MV-4-11 (cell line): ENCODE measurements around the gene TUBGCP4.
"Not testable (repeated sequence)": the region's sequence is repeated elsewhere in the genome, so short reads cannot be mapped to it uniquely, and the experiment has no call there.

Experiments used
- DNase-seq: peaks from one replicate; lab custom pipeline; 2025; lab: John Stamatoyannopoulos, UW

Gene TUBGCP4, protein sequence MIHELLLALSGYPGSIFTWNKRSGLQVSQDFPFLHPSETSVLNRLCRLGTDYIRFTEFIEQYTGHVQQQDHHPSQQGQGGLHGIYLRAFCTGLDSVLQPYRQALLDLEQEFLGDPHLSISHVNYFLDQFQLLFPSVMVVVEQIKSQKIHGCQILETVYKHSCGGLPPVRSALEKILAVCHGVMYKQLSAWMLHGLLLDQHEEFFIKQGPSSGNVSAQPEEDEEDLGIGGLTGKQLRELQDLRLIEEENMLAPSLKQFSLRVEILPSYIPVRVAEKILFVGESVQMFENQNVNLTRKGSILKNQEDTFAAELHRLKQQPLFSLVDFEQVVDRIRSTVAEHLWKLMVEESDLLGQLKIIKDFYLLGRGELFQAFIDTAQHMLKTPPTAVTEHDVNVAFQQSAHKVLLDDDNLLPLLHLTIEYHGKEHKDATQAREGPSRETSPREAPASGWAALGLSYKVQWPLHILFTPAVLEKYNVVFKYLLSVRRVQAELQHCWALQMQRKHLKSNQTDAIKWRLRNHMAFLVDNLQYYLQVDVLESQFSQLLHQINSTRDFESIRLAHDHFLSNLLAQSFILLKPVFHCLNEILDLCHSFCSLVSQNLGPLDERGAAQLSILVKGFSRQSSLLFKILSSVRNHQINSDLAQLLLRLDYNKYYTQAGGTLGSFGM

DNA sequence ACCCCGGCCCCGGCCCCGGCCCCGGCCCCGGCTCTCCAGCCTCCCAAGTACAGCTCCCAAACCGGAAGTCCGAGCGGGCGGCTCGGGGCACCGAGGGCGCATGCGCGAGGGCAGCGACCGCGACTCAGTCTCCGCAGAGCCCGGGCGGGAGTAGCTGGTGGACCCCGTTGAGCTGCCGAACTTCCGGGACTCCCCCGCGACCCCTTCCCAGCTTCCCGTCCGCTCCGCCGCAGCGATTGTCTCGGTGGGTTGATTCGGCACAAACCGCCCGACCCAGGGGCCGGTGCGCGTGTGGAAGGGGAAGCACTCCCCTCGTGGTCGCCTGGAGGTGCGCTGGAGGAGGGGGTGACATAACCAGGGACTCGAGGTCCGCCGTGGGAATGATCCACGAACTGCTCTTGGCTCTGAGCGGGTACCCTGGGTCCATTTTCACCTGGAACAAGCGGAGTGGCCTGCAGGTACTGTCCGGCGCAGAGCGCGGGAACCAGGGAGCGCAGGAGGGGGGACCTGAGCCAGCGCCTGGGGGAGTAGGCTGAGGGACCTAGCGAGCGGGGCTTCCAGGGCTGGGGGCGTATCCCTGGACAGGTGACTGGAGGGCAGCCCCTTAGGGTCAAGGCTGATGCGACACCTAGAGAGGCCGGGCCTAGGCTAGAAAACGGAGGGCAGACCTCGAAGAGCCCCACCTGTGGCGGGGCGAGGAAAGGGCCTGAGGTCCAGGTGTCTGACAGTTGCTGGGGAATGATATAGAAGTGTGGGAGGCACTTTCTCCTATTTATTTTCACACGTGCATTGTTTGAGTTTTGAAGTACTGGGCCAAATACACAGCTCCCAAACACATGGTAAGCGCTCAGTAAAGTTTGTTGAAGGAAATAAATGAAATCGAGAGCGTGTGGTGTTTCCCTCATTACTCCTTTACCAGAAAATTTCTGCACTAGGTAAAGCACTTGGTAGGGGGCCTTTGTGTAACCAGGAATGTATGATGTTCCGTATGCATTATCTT is at the start of gene TUBGCP4, which contains the start of gene ZSCAN29:
Gene TUBGCP4 (plus strand): TSS at position 127 of the 1,000 bp plus-strand sequence. CDS start 254 bp downstream, at position 381.
Gene ZSCAN29 (minus strand): TSS at position 69 of the 1,000 bp plus-strand sequence. CDS start 1,130 bp downstream, outside the sequence.
- peak; percentile 74 for DNase-seq

- peak; percentile 37 for DNase-seq
Measured at GRCh38 chr15:43325039-43325684, 45.7 kb upstream of the TUBGCP4 start.

DNA sequence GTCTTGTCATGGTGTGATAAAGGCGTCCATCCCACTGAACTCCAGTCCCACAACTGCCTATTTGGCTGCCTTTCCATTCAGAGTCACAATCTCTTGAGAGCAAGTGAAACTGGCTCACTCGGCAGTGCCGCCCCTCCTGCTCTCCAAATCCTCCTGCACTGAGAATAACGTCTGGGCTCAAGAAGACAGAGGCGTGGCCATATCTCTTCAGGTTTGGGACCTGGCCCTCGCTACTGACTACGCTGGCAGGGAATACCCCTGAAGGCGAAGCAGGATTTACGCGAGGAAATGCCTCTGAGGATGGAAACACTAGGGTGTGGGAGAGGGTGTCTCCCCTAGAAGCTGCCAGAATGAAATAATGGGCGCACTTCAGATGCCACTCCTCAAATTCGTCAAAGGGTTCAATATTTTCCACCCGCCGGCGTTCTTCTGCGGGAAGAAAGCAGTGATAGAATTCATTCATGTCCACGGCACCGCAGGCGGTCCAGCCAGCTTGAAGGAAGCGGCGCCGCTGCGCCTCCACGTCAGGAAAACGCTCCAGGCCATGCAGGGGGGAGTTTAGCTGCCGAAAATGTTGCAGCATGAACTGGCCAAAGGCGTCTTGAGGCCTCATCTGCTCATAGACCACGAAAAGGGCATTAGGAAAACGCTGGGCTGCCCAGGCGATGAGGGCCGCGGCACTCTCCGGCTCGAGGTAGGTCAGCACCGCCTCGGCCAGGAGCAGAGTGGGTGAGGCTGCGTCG is 41.5 kb upstream of the TUBGCP4 start:
- DNase-seq, result no peak

- peak; percentile 89 for DNase-seq
Measured at GRCh38 chr15:43329960-43330779, 40.7 kb upstream of the TUBGCP4 start, which contains the start of gene LCMT2. TSS of gene LCMT2 (minus strand) at chr15:43330573. CDS start at chr15:43330489, 84 bp downstream.

GRCh38 chr15:43330780-43331087 is 40.2 kb upstream of the TUBGCP4 start:
- no peak for DNase-seq

- peak; percentile 21 for DNase-seq
Measured at GRCh38 chr15:43346305-43346704, 24.6 kb upstream of the TUBGCP4 start.

GRCh38 chr15:43347114-43347513 is 23.8 kb upstream of the TUBGCP4 start:
- DNase-seq, result no peak

- no peak for DNase-seq
Measured at GRCh38 chr15:43352693-43353382, 18.1 kb upstream of the TUBGCP4 start.

- DNase-seq, result no peak
Measured at GRCh38 chr15:43360821-43361220, 10.1 kb upstream of the TUBGCP4 start.

DNA sequence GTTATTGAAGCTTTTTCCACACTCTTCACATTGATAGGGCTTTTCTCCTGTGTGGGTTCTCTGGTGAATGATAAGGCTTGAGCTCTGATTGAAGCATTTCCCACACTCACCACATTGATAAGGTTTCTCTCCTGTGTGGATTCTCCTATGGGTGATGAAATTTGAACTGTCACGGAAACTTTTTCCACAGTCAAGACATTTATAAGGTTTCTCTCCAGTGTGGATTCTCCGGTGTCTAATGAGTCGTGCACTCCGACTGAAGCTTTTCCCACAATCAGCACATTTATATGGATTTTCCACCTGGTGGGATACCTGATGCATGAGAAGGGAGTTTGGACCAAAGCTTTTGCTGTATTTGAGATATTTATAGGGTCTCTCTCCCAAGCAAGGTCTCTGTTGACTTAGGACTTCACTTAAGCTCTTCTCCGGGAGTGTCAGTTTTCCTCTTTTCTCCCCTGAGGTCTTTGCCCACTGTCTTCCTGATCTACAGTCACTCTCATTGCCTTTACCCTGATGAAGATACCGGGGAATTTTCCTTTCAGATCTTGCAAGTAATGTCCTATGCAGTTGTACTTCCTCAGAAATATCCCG is 9.5 kb upstream of the TUBGCP4 start:
- no peak for DNase-seq

DNA sequence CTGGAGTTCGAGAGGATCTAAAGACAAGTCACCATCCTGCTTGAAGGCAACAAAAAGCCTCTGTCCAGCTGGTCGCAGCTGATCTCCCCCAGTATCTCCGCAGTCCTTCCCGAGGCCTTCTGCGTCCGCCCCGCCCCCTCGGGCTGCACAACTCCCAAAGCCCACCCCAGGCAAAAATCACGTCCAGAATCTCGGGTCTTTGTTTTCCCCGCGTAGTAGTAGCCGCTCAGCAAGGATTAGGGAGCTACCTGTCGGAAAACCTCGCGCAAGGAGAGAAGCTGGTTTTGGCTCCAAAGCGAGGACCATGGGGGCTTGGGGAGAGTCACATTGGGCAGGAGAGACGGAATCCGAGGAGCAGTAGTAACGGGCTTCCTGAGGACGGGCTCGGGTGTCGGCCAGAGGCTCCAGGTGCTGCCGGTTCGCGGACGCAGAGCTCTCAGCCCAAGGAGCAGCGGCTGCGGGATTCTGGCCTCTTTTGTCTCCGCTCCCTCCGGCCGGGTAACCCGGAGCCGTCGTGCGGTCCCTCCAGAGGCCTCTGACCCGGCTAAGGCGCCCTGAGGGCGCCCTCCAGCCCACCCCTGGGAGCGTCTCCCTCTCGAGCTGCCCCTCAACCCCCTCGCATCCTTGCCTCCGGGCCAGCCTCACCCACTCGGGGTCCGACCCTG is 459 bp upstream of the TUBGCP4 start:
- DNase-seq, result no peak

DNA sequence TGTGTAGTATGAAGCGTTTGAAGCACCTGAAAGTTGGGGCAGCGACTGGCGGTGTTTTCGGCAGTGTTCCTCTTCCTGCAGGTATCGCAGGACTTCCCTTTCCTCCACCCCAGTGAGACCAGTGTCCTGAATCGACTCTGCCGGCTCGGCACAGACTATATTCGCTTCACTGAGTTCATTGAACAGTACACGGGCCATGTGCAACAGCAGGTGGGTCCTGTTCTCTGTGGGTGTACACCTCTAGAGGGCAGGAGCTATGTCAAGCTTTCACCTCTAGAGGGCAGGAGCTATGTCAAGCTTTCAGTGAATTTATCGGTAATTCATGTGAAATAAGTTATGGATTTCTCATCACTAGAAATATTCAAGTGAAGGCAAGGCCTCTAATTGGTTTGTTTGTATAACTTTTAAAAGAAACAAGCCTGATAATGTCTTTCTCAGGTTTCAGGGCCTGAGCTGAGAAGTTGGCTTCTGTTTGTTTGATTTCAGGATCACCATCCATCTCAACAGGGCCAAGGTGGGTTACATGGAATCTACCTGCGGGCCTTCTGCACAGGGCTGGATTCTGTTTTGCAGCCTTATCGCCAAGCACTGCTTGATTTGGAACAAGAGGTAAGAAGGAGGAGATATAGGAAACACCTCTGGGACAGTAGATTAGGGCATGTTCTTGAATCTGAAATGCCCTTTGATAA is 5.3 kb downstream of the TUBGCP4 start:
- no peak for DNase-seq

GRCh38 chr15:43378601-43379000 is 7.7 kb downstream of the TUBGCP4 start:
- no peak for DNase-seq

GRCh38 chr15:43382310-43382709 is 11.4 kb downstream of the TUBGCP4 start:
- no peak for DNase-seq

DNA sequence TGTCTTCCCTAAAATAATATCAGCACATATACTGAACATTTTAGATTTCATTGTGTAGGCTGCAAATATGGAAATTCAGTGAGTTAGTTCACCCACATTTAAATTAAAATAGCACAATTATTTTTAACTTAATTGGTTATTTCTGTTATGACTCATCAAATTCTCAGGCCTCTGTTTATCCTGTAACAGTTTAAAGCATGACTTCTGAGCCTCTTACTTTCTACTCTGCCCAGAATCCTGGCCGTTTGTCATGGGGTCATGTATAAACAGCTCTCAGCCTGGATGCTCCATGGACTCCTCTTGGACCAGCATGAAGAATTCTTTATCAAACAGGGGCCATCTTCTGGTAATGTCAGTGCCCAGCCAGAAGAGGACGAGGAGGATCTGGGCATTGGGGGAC is 12.2 kb downstream of the TUBGCP4 start:
- no peak for DNase-seq

GRCh38 chr15:43390723-43391122 is 19.8 kb downstream of the TUBGCP4 start:
- peak; percentile 36 for DNase-seq

DNA sequence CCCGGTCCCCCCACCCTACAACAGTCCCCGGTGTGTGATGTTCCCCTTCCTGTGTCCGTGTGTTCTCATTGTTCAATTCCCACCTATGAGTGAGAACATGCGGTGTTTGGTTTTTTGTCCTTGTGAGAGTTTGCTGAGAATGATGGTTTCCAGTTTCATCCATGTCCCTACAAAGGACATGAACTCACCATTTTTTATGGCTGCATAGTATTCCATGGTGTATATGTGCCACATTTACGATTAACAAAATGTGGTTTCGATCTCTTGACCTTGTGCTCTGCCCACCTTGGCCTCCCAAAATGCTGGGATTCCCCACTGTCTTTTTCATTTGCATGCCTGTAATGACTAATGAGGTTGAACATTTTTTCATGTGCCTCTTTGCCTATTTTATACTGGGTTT is 22.7 kb downstream of the TUBGCP4 start:
- DNase-seq, result not testable (repeated sequence)

DNA sequence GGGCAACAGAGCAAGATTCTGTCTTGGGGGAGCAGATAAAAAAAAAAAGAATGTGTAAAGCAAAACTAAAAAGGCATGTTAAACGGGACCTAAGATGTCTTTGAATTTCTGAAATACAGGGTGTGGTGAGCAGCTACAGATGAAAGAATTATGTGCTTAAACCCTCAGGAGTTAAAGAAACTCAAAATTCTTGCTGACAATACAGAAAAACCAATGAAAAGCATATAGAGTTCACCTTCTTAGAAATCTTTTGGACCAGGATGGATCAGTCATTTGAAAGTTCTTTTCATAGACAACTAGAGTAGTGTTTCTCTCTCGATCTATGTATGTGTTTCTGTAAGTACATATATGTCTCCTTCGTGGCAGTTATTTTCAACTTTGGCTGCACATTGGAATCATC is 31.4 kb downstream of the TUBGCP4 start:
- no peak for DNase-seq
